EL (cell line): ENCODE measurements around the gene WBP1.
A peak's percentile ranks its signal among the peaks of the same experiment; 100 is the strongest.
"Not testable (repeated sequence)": the region's sequence is repeated elsewhere in the genome, so short reads cannot be mapped to it uniquely, and the experiment has no call there.

Source experiments
- DNase-seq: peaks from one replicate; pipeline ENCODE4 v3.0.0-alpha.2; 2016

The WBP1 gene

DNA sequence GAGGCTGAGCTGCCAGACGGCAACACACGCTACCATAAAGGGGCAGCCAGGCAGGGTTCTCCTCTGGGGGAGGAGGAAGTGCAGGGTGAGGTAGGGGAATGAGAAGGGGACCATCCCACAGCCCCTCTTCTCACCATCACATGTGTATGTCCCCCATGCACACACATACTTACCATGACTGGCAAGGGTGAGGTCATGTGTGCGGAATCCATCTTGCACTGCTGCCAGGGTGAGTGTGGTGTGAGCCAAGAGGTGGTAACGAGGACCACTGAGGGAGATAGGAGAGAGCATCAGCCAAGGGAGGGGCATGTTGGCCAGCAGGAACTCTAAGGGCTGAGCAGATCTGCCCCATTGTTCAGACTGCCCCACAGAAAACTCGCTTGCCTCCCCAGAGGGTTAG, 29.6 kb upstream of the WBP1 start:
- DNase-seq = no peak

DNA sequence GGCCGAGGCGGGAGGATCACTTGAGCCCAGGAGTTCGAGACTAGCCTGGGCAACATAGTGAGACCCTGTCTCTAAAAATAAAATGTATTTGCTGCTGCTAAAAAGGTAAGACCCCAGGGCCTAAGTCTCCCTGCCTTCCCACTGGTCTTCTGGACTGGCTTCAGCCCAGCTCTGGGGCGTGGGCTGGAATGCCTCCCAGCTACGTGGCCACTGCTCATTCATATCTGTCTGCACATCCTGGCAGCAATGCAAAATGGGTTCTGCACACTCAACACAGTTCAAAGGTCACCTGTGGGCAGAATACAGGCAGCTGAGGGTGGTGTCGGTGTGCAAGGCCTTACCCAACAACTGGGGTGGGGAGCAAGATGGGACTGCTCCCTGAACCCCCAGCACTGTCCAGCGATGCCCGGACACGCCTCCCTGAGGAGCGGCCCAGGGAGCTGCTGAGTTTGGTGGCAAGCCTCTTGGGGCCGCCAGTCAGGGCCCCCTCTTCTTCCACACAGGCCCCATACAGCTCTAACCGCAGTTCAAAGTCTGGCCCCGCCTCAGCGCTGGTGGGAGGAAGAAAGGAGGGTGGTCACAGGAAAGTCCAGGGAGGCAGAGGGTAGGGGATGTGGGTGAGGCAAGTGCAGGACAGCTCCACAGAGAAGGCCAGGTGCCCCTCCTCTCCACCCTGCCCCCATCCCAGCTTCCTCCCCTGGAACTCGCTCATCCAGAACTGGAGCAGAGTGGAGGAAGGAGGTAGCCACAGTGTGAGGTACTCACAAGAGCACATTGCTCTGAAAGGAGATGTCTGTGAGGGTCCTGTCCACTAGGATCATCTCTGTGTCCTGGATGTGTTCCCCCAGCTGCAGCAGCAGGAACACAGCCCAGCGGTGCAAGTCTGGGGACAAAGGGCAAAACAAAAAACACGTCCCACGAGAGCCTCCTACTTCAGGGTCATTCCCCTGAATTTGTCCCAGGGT, 28.5 kb upstream of the WBP1 start:
- DNase-seq = no peak

GRCh38 chr2:74430502-74430901, 27.7 kb upstream of the WBP1 start:
- no peak for DNase-seq

GRCh38 chr2:74436111-74436805, 22.0 kb upstream of the WBP1 start:
- no peak for DNase-seq

GRCh38 chr2:74436848-74437695, 21.2 kb upstream of the WBP1 start:
- no peak for DNase-seq

DNA sequence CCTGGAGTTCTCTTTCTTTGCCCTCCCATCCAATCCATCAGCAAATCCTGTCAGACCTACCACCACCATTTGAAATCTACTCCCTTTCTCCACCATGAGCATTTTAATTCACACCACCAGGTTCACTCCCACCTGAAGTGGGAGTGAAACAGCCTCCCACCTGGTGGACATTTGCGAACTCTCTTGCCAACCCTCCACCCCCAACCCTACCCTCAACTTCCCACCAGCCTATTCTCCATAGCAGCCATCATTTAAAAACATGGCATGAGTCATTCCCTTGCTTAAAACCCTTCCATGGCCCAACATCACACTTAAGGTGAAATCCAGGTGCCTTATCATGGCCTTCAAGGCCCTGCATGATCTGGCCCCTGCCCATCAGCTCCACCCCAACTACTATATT, 20.0 kb upstream of the WBP1 start:
- no peak for DNase-seq

DNA sequence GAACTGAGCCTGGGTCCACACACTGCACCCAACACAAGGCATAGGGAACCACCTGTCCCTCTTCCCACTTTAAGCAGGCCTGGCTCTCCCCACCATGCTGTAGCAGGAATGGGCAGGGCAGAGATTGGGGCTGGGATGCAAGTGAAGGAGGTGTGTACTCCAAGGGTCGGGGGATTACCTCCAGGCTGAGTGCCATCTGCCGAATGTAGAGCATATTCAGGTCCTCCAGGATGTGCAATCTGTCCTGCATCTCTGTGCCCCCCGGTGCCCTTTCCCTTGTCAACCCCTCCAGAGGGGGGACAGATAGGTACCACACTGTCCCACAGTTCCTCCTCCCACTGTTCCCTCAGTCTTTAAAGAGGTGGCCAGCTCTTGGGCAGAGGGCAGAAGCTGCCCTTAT, 18.9 kb upstream of the WBP1 start:
- no peak for DNase-seq

DNA sequence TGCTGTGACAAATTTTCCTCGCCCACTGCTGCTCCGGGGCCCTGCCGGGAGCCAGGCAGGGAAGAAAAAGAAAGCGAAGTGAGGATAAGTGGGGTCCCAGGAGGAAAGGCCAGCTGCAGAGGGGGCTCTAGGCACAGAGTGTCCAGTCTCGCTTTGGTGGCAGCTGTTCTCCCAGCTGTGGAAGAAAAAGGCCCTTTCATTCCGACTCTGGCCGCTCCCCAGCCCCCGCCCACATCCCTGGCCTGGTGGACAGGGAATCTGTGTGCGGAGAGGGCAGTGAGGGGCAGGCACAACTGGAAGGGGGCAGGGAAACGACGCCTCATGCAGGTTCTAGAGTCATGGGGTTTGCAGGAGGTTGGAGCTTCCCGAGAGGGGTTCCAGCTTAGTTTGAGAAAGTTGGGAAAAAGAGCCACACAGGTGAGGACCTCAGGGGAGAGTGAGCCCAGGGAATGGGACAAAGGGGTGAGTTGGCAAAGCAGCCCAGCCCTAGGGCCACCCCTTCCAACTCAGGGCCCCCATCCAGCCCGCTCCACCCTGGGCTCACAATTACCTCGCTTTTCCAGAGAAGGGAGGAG, 18.3 kb upstream of the WBP1 start:
- DNase-seq = peak; percentile 60

- DNase-seq = peak; percentile 81
Observed at GRCh38 chr2:74440378-74441169, 17.7 kb upstream of the WBP1 start.

DNA sequence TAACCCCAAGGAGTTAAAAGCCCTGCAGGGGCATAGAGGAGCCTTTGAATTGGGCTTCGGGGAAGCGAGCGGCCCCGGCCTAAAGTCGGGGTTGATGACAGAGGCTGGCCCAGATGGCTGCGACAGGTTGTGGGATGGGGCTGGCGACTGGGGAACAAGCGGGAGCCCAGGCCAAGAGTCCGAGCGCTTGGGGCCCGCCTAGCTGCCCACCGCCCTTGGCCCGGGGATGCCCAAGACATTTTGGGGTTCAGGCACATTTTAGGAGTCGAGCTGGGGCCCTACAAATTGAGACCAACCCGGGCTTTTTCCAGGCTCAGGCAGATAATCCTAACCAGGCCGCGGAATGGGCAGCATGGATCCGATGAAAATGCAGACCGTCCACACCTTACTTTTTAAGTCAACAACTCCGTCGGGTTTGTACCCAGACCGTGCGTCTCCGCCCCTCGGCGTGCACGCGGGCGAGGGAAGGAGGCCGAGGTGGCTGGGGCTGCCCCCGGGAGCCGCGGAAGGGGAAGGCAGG, 17.0 kb upstream of the WBP1 start:
- no peak for DNase-seq

DNA sequence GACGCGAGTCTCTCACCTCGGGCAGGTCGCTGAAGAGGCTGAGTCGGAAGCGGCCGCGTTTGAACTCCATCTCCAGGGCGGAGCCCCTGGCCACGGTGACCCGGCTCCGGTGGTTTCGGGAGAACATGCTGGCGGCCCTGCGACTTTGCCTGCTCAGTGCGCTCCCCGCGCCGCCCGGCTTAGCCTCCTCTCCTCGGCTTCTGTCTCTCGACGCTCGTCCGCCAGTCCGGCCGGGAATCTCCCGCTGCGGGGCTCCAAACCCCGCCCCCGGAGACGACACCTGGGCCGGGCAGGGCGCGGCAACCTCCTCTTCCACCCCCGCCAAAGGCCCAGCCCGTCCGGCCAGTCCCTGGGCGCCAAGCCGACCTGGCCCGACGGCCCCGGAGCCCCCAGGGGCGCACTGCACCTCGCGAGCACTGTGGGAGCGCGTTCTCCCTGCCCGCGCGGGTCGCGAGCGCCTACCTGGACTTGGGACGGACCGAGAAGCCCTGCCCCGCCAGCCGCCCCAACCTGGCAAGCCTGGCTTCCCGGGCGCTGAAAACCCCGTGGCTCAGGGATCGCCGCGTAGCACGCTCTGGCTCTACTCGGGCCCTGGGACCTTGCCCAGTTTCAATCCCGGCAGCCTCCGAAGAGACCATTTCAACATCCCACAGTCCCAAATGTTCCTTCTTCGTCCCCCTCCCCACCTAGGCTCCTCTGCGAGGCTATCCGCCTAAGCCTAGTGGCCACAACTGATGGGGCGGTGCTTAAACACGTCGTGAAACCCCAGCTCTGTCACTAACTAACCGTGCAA, 16.4 kb upstream of the WBP1 start, which contains the start of gene RTKN:
TSS of gene RTKN (minus strand) at position 248 of the 793 bp plus-strand sequence. CDS start at position 127, 121 bp downstream.
- DNase-seq = no peak

DNA sequence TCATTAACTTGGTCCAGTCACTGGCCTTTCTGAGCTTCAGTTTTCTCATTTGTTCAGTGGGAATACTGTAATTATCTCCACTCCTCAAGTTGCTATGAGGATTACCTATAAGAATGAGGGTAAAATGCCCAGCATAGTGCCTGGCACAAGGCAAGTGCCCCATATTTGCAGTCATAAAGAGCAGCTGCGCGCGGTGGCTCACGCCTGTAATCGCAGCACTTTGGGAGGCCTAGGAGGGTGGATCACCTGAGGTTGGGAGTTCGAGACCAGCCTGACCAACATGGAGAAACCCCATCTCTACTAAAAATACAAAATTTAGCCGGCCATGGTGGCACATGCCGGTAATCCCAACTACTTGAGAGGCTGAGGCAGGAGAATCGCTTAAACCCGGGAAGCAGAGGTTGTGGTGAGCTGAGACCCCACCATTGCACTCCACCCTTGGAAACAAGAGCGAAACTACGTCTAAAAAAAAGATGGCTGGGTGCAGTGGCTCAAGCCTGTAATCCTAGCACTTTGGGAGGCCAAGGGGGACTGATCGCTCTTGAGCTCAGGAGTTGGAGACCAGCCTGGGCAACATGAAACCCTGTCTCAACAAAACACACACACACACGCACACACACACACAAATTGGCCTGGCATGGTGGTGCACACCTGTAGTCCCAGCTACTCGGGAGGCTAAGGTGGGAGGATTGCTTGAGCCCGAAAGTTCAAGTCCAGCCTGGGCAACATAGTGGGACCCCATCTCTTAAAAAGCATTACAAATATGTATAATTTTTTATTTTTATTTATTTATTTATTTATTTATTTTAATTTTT, 15.5 kb upstream of the WBP1 start:
- not testable (repeated sequence) for DNase-seq

- DNase-seq = no peak
Observed at GRCh38 chr2:74444498-74445318, 13.5 kb upstream of the WBP1 start.

DNA sequence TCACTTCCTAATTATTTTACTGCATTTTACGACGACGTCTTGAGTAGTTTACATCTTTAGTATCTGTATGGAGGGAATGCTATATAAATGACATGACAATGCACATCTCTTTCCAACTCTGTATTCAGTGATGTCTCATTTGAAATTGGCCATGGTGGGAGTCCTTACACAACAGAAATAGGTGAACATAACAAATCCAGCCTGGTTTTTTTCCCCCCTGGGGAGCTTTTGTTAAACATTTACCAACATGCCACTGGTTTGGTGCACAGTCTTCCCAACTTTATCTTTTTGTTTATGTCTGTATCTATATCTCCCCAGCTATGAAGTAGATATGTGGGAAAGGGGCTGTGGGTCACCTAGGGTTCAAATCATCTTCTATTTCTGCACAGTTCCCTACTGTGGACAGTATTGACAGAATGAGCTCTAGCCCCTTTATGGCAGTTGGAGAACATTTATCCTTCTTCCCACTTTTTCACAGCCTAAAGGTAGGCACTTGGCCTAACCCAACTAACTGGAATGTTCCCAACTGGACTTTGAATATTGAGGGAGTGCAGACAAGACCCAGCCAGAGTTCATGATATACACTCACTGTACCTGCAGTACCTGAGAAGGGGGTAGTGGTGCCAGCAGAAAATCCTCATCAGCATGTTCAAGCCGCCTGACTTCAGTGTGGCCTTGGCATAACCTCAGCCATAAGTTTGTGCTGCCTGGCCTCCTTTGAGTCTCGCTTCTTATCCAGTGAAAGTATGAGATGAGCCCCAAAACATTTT, 10.8 kb upstream of the WBP1 start:
- DNase-seq = no peak

DNA sequence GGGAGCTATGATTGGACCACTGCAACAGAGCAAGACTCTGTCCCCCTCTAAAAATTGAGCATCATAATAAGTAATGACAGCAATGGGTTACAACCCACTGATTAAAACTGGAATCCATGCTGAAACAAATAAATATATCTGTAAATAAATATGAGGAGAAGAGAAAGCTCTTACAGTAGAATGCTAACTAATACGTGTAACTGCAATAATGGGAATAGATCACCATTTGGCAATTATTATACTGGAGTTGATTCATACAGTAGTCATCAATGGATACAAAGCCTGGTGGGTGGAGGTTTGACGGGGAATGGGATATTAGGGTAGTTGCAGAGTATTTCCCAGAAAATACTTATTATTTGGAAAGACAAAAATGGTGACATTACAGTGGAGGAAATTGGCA, 9.5 kb upstream of the WBP1 start:
- no peak for DNase-seq

DNA sequence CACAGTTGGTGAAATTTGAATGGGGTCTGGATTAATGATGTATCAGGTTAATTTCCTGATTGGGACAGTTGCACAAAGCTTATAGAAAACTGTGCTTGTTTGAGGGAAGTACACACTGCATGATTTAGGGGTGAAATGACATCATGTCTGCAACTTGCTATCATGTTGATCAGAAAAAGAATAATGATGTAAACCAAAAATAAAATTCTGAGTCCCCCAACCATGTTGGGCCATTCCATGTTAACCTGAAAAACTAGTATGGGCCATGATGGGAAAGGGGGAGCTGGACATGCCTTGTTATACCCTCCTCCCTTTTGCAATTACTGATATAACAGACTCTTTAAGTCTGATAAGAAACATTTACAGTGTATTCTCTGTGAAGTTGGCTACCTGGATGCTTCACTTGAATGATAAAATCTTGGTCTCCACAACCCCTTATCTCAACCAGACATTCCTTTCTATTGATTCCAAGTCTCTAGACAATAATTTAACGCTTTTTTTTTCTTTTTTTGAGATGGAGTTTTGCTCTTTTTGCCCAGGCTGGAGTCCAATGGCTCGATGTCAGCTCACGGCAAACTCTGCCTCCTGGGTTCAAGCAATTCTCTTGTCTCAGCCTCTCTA, 7.6 kb upstream of the WBP1 start:
- no peak for DNase-seq

DNA sequence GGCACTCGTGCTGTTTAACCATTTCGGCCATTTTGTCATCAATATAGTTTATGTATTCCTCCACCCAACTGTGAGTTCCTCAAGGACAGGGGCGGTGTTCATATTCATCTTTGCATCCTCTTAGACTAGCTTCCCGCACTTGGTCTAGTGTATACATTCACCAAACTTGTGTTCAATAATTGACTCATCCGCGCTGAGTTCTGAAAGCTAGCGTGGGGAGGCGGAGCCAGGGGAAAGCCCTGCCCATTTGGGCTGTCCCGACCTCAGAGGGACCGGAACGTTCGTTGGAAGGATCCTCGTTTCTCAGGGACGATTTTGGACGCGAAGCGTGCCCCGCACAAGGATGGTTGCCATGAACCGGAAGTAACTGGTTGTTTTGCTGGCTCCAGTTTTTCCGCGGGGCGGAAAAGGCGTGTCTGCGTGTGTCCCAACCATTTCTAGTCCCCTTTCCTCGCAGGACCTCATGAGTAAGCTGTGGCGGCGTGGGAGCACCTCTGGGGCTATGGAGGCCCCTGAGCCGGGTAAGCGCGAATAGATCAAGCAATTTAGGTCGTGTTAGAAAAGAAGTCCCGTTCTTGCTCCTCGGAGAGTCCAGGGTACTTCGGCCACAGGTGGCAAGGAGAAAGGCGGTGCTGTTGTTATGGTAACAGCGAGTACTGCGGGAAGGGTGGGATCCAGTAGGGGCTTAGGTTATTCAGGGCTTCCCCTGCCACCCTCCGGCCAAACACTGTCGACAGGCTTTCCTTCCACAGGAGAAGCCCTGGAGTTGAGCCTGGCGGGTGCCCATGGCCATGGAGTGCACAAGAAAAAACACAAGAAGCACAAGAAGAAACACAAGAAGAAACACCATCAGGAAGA, 3.4 kb upstream of the WBP1 start, which contains the start of gene INO80B:
TSS of gene INO80B (plus strand) at position 434 of the 858 bp plus-strand sequence. CDS start at position 464, 30 bp downstream.
- peak; percentile 98 for DNase-seq
